ENCODE results near the gene RBMY1B.
"Not testable (repeated sequence)": the region's sequence is repeated elsewhere in the genome, so short reads cannot be mapped to it uniquely, and the experiment has no call there.

Gene RBMY1B

GRCh38 chrY:21511038-21511437 is at the start of gene RBMY1B:
RBMY1B (plus strand) TSS chrY:21511338; CDS start chrY:21513351, 2,013 bp downstream.
- not testable (repeated sequence) for H3K4me3 ChIP-seq (ENCODE audit: control insufficient read depth, low read depth, low read length); DNase-seq (ENCODE audit: low read depth)

GRCh38 chrY:21462915-21463314 is 48.2 kb upstream of the RBMY1B start:
- not testable (repeated sequence) for H3K4me3 ChIP-seq (ENCODE audit: control insufficient read depth, low read depth, low read length); DNase-seq (ENCODE audit: low read depth)

GRCh38 chrY:21482967-21483366 is 28.2 kb upstream of the RBMY1B start:
- H3K4me3 ChIP-seq (ENCODE audit: control insufficient read depth, low read depth, low read length) = no peak overlapping the region
- no peak for TF ChIP-seq CTCF (IDR thresholded peaks at IDR 0.05; ENCODE audit: control insufficient read depth, insufficient read depth, low read depth, low read length, missing control alignments)
- DNase-seq (ENCODE audit: low read depth) = no peak

- DNase-seq (ENCODE audit: low read depth) = not testable (repeated sequence)
Observed at GRCh38 chrY:21534579-21534978, 23.4 kb downstream of the RBMY1B start, which contains the start of gene RBMY1A1. RBMY1A1 (plus strand) TSS chrY:21534879; CDS start chrY:21536892, 2,013 bp downstream.

GRCh38 chrY:21559316-21559984 is 48.3 kb downstream of the RBMY1B start:
- H3K4me3 ChIP-seq (ENCODE audit: control insufficient read depth, low read depth, low read length); DNase-seq (ENCODE audit: low read depth): not testable (repeated sequence)

More at GRCh38 chrY:21534579-21534978, 23.4 kb downstream of the RBMY1B start, which contains the start of gene RBMY1A1:
- not testable (repeated sequence) for H3K4me3 ChIP-seq (ENCODE audit: control insufficient read depth, low read depth, low read length)

Measured in AG09309 (cell line).